ENCODE results near the gene COL4A1. TPM values are rescaled to one million over a fixed set of nuclear protein-coding genes. Genes with fewer than 3 reads are reported as not detected.

The COL4A1 gene
- polyA plus RNA-seq, 2 of the 4 experiments (the other 2 are of a cell fraction), result 23.8 to 71.3 TPM

GRCh38 chr13:110308656-110309359 lies 1.9 kb upstream of the COL4A1 start:
- ChIA-PET CTCF (interaction anchor here (0.6 to 2.0 kb wide), 4 partner anchors 13 to 103 kb away, joined by 3 to 7 read pairs (median 4); no protein-coding TSS in a partner anchor), POLR2A (interaction anchor here (1.3 to 2.9 kb wide), 2 partner anchors 15 to 406 kb away, joined by 3 to 15 read pairs; no protein-coding TSS in a partner anchor)
- no peak for FAIRE-seq
- no peak for DNase-seq (ENCODE audit: low read depth in 1 of 2, low spot score in 1 of 2)
- no peak for ATAC-seq
- 55% methylated on average over 30 of the region's 31 CpGs for WGBS (ENCODE audit: missing lambda C conversion rate)
- Histone ChIP-seq H3K4me3 (peak overlapping the region; percentile 92), H3K4me2 (peak overlapping the region; percentile 78), H3K9me3 (no peaks in the 10 kb centered on the region), H3K27ac (peak overlapping the region; percentile 93 to 97; a peak in 5 of 6 replicates), H3K4me1 (peaks cover 62% of the 10 kb centered on the region)
- TF ChIP-seq HES2 (IDR thresholded peaks at IDR 0.05) (no peak), SMC3 (IDR thresholded peaks at IDR 0.05) (no peak), KDM5A (IDR thresholded peaks at IDR 0.05) (no peak), FOXS1 (CRISPR knock-in tag; IDR thresholded peaks at IDR 0.05) (no peak), ZSCAN20 (CRISPR knock-in tag; IDR thresholded peaks at IDR 0.05) (no peak), NFE2L2 (conservative IDR thresholded peaks at IDR 0.05; ENCODE audit: low read length) (no peak), CHD4 (IDR thresholded peaks at IDR 0.05; ENCODE audit: borderline replicate concordance) (no peak)

- peak overlapping the region; percentile 93 to 97 for H3K27ac ChIP-seq
- peaks cover 69% of the 10 kb centered on the region for H3K4me1 ChIP-seq
- TF ChIP-seq CHD2 (IDR thresholded peaks at IDR 0.05; ENCODE audit: low read length, partially characterized antibody) (no peak), E2F6 (IDR thresholded peaks at IDR 0.05; ENCODE audit: borderline replicate concordance, low read depth) (peak; percentile 47; the same call in 1 of the 2 replicates), RNF2 (IDR thresholded peaks at IDR 0.05; ENCODE audit: borderline replicate concordance, low read depth) (no peak)
- TF ChIP-seq, protein P1, sequence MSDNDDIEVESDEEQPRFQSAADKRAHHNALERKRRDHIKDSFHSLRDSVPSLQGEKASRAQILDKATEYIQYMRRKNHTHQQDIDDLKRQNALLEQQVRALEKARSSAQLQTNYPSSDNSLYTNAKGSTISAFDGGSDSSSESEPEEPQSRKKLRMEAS (IDR thresholded peaks at IDR 0.05), result 0 out of 2 replicates have a peak, but pooled peaks have one; percentile 31
- ATAC-seq, result peak; percentile 57 to 65
- no peak for FAIRE-seq
- WGBS (ENCODE audit: missing lambda C conversion rate), result 5% methylated on average over 26 of the region's 64 CpGs
- H3K4me3 ChIP-seq, result peak overlapping the region; percentile 92
- H3K4me2 ChIP-seq, result peak overlapping the region; percentile 78
- CTCF ChIA-PET, result interaction anchor here (1.0 to 1.6 kb wide), 2 partner anchors 12 to 104 kb away, joined by 3 to 5 read pairs; no protein-coding TSS in a partner anchor
- peak in 1 of 2 experiments; percentile 36 for DNase-seq (ENCODE audit: low read depth in 1 of 2, low spot score in 1 of 2)
- H3K9me3 ChIP-seq, result no peaks in the 10 kb centered on the region
- POLR2A ChIA-PET, result interaction anchor here (1.3 to 2.9 kb wide), 5 partner anchors 12 to 407 kb away, joined by 3 to 15 read pairs (median 8); no protein-coding TSS in a partner anchor
Observed at GRCh38 chr13:110307767-110308655, 1.1 kb upstream of the COL4A1 start.

DNA sequence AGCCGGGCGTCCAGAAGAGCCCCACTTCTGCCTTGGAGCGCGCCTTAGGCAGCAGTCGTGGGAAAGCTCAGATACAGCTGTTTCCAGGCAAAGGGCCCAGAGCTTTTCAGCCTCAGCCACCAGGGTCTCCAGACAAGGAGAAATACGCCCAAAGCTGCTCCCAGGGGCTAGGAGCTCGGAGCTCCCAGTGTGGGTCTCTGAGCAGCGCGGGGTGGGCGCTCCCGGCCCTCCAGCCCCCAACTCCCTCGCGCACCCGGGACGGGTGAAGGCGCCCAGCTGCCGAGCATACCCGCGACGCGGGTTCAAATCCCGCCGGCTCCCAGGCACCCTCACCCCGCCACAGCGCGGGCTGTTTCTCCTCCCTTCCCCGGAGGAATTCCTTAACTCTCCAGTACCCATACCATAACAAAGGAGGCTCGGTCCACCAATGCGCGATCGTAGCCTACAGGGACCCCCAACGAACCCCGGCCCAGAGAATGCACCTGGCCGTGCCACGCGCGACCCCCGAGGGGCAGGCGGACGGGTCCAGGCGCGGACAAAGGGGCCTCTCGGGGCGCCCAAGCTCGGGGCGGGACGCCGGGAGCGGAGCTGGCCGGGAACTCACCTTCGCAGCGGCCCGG lies 507 bp downstream of the COL4A1 start:
- no peak for FAIRE-seq
- Histone ChIP-seq H3K27ac (peak overlapping the region; percentile 93 to 97), H3K4me3 (peak overlapping the region; percentile 92), H3K4me1 (peaks cover 54% of the 10 kb centered on the region), H3K9me3 (no peaks in the 10 kb centered on the region), H3K4me2 (peak overlapping the region; percentile 78)
- CTCF ChIA-PET, result interaction anchor here (1.0 to 2.5 kb wide), 8 partner anchors 10 to 106 kb away, joined by 3 to 8 read pairs (median 3); no protein-coding TSS in a partner anchor
- POLR2A ChIA-PET, result interaction anchor here (0.6 to 2.9 kb wide), 7 partner anchors 9 to 113 kb away, joined by 3 to 15 read pairs (median 5); no protein-coding TSS in a partner anchor
- ATAC-seq, result peak; percentile 34 to 35; a peak in 5 of 6 replicates
- TF ChIP-seq E2F6 (IDR thresholded peaks at IDR 0.05; ENCODE audit: borderline replicate concordance, low read depth) (0 out of 2 replicates have a peak, but pooled peaks have one; percentile 29), RARB (CRISPR knock-in tag; IDR thresholded peaks at IDR 0.05) (no peak), RNF2 (IDR thresholded peaks at IDR 0.05; ENCODE audit: borderline replicate concordance, low read depth) (0 out of 2 replicates have a peak, but pooled peaks have one; percentile 59)
- 40% methylated on average over 12 of the region's 53 CpGs for WGBS (ENCODE audit: missing lambda C conversion rate)
- no peak for DNase-seq (ENCODE audit: low read depth in 1 of 2, low spot score in 1 of 2)

Measured in A549 (cell line).